ENCODE data around the gene MSI2.
"Not testable (repeated sequence)": the region's sequence is repeated elsewhere in the genome, so short reads cannot be mapped to it uniquely, and the experiment has no call there.

MSI2 gene

GRCh38 chr17:57488856-57489255 is 232.5 kb downstream of the MSI2 start:
- DNase-seq = no peak

- no peak for DNase-seq
Measured at GRCh38 chr17:57489321-57489720, 233.0 kb downstream of the MSI2 start.

GRCh38 chr17:57490111-57490845 is 234.0 kb downstream of the MSI2 start:
- no peak for DNase-seq

- DNase-seq = no peak
Measured at GRCh38 chr17:57490890-57491289, 234.6 kb downstream of the MSI2 start.

- no peak for DNase-seq
Measured at GRCh38 chr17:57493171-57493570, 236.8 kb downstream of the MSI2 start.

GRCh38 chr17:57493625-57494024 is 237.3 kb downstream of the MSI2 start:
- no peak for DNase-seq

- no peak for DNase-seq
Measured at GRCh38 chr17:57494443-57494842, 238.1 kb downstream of the MSI2 start.

GRCh38 chr17:57495771-57496170 is 239.4 kb downstream of the MSI2 start:
- DNase-seq = no peak

GRCh38 chr17:57496382-57496781 is 240.1 kb downstream of the MSI2 start:
- DNase-seq = no peak

- DNase-seq = no peak
Measured at GRCh38 chr17:57498443-57498842, 242.1 kb downstream of the MSI2 start.

GRCh38 chr17:57499221-57499620 is 242.9 kb downstream of the MSI2 start:
- not testable (repeated sequence) for DNase-seq

- no peak for DNase-seq
Measured at GRCh38 chr17:57499648-57500049, 243.3 kb downstream of the MSI2 start.

GRCh38 chr17:57501016-57501415 is 244.7 kb downstream of the MSI2 start:
- DNase-seq = no peak

- DNase-seq = no peak
Measured at GRCh38 chr17:57502022-57502421, 245.7 kb downstream of the MSI2 start.

GRCh38 chr17:57502811-57503241 is 246.5 kb downstream of the MSI2 start:
- no peak for DNase-seq

- DNase-seq = no peak
Measured at GRCh38 chr17:57504208-57504607, 247.9 kb downstream of the MSI2 start.

GRCh38 chr17:57505841-57506773 is 249.8 kb downstream of the MSI2 start:
- DNase-seq = peak; percentile 67

- no peak for DNase-seq
Measured at GRCh38 chr17:57506774-57507127, 250.4 kb downstream of the MSI2 start.

- DNase-seq = peak; percentile 68
Measured at GRCh38 chr17:57507828-57508227, 251.5 kb downstream of the MSI2 start.

GRCh38 chr17:57508671-57509070 is 252.3 kb downstream of the MSI2 start:
- DNase-seq = no peak

GRCh38 chr17:57511475-57512123 is 255.3 kb downstream of the MSI2 start:
- no peak for DNase-seq

GRCh38 chr17:57512258-57512657 is 255.9 kb downstream of the MSI2 start:
- no peak for DNase-seq

- no peak for DNase-seq
Measured at GRCh38 chr17:57512691-57513090, 256.4 kb downstream of the MSI2 start.

- DNase-seq = no peak
Measured at GRCh38 chr17:57513569-57513968, 257.2 kb downstream of the MSI2 start.

All from NCI-H345 (cell line).